ENCODE measurements around the gene SAPCD1. TPM values are rescaled to one million over a fixed set of nuclear protein-coding genes. Genes with fewer than 3 reads are reported as not detected.

Gene SAPCD1
- 1.7 TPM in 1 of 2 replicates, not detected in the other for total RNA-seq (2014; rRNA removed; shearing (Covaris generic))

DNA sequence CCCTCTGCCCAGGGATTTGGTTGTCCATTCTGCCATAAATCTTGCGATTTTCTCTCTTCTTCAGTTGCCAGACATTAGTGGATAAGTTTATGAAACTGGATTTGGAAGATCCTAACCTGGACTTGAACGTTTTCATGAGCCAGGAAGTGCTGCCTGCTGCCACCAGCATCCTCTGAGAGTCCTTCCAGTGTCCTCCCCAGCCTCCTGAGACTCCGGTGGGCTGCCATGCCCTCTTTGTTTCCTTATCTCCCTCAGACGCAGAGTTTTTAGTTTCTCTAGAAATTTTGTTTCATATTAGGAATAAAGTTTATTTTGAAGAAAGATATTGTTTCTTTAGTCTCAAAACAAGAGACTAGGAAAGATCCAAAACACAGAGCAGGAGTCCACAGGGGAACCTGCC is at the start of gene SAPCD1:
Gene SAPCD1, plus strand, starts transcription at position 301 of the 400 bp plus-strand sequence. CDS start 399 bp downstream, outside the sequence.
- DNase-seq (ENCODE audit: low read depth) = no peak

DNA sequence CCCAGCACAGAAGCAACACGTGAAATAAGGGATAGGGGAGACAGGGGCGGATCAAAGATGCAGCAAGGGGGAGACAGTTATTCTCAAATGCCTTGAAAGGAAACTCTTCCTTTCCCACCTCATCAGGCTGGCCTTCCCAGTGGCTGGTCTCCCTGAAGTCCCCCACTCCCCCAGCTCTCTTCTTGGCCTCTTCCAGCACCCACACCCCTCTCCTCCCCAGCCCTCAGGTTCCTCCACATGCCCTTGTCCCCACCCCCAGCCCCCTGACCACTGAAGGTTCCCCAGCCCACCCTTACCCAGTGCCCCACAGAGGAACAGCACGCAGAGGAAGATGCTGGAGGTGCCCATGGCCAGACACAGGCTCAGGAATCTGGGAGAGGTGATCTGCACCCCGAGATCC is 49.0 kb upstream of the SAPCD1 start:
- DNase-seq (ENCODE audit: low read depth) = no peak

DNA sequence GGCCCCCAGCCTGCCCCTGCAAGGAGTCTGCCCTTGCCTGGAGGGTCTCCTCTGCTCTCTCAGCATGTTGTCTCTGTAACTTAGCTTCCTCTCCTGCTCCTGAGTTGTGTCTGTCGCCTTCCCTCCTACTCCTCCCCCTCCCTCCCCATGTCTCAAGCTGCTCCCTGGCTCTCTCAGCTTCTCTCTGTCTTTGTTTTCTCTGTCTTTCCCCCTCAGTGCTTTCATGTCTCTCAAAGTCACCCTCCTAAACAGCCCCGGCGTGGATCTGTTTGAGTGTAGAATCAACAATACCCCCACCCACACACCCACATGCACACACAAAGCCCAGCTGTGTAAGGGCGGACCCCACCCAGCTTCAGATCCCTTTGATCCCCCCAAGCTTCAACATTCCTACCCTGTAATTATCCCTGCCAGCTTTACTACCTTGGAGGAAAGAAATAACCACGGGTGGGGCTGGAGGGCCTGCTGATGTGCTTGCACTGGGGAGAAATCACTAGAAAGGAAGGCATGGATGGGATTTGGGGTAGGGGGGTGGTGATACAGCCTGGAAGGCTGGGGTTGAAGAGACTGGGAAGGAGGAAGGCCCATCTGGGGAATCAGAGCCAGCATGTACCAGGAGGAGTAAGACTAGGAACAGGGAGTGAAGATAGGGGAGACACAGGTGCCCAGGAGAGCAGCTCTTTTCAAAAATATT is 48.3 kb upstream of the SAPCD1 start:
- no peak for DNase-seq (ENCODE audit: low read depth)

DNA sequence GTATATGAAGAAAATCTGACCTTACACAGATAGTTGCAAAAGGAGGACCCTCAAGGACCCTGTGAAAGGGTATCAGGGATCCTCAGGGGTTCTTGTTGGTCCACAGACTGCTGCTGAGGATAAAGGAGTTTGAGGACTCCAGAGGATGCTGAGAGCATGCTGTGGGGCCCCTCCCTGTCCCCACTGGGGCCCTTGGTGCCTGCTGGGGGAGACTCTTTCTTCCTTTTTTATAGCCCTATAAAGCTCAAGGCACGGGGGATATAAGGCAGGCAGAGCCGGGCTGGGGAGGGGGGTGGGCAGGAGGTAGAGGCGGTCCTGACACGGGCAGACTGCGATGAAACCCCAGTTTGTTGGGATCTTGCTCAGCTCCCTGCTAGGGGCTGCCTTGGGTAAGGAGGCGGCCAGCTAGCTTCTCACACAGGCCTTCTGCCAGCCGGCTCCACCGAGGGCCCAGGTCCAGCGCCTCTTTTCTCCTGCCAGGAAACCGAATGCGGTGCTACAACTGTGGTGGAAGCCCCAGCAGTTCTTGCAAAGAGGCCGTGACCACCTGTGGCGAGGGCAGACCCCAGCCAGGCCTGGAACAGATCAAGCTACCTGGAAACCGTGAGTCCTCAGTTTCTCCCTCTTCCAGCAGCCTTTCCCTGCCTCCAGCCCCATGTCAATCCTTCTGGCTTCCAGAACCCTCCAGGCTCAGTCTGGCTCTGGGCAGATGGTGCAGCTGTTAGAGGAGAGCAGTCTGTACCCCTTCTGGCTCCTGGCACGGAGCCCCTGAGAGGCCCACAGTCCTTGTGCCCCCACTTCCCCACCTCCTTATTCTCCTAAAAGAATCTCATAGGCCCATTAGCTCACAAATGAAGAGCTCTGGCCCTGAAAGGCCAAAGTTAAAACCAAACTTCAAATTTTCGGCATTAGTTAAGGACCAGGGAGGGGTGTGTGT is 47.2 kb upstream of the SAPCD1 start, which contains the start of gene LY6G6D:
Gene LY6G6D, plus strand, starts transcription at position 327 of the 937 bp plus-strand sequence. Its CDS starts 8 bp downstream, at position 335.
- DNase-seq (ENCODE audit: low read depth) = no peak

DNA sequence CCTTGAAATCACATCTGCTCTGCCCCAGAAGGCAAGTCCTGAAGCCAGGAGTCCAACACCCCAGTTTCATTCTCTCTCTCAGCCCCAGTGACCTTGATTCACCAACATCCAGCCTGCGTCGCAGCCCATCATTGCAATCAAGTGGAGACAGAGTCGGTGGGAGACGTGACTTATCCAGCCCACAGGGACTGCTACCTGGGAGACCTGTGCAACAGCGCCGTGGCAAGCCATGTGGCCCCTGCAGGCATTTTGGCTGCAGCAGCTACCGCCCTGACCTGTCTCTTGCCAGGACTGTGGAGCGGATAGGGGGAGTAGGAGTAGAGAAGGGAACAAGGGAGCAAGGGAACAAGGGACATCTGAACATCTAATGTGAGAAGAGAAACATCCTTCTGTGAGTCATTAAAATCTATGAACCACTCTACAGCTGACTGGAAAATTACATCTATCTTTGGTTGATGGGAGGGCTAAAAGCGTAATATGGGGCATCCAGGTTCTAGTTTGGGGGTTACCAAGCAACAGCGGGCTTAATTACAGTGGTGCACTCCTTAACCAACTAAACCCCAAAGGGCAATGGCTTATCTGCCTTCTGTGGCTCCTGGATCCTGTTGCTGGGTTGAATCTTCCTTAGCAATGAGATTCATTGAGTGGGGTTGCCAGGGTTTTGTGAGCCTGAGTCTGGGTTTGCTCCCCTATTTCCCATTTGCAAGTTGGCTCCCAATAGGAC is 44.8 kb upstream of the SAPCD1 start:
- no peak for DNase-seq (ENCODE audit: low read depth)

DNA sequence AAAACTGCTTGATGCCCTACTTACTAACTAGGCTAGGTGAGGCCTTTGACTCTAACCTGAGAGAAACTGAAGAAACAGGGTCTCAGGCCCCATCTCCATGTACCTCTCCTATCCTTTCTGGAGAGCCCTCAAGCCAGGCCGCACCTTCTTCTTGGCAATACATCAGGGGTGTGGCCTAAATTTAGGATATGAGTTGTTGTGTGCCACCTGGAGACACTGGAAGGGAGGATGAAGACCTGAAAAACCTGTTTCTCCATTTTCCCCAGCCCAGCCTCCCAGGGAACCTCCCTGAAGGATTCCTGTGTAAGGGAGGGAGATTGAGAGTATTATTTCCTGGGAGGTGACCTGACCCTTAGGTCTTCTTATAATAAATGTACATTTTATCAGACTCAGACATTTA is 44.2 kb upstream of the SAPCD1 start:
- DNase-seq (ENCODE audit: low read depth) = no peak

DNA sequence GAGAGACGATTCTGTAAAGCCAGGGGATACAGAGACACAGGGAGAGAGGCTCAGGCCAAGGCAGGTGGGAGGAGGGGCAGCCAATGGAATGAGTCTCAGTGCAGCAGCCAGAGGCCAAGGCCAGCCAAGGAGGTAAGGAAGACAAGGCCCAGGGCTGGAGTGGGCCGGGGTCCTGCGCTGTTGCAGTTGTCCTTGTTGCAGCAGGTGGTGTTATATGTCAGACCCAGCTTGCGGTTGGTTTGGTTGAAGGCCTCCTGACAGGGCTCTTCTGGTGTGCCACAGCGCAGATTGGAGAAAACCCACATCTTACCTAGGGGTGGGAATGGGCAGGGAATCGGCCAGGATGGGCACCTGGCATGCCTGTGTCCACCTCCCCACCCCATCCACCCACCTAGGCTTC is 43.5 kb upstream of the SAPCD1 start:
- DNase-seq (ENCODE audit: low read depth) = no peak

DNA sequence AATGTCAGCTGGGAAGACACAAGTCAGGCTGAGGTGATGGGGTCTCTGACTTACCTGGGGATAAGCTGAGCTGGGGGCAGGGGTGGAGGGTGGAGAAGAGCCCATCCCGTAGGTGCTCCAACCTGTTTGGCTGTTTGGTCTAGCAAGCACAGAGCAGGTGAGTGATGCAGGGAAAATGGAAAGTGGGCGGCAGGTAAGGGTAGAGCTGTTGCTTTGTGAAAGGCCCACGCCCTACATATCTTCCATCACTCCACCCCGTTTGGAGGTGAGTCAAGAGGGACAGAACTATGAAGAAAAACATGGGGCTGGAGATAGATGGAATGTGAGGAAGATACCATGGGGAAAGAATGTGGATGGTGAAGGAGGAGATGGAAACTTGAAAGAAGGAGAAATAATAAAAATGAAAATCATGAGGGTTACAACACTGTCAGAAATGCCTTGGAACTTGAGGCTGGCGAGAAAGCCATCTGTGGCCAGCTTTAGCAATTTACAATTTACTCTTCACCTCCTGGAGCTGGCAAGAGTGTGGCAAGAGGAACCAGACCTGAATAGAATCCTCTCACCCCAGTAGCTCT is 42.2 kb upstream of the SAPCD1 start:
- no peak for DNase-seq (ENCODE audit: low read depth)

DNA sequence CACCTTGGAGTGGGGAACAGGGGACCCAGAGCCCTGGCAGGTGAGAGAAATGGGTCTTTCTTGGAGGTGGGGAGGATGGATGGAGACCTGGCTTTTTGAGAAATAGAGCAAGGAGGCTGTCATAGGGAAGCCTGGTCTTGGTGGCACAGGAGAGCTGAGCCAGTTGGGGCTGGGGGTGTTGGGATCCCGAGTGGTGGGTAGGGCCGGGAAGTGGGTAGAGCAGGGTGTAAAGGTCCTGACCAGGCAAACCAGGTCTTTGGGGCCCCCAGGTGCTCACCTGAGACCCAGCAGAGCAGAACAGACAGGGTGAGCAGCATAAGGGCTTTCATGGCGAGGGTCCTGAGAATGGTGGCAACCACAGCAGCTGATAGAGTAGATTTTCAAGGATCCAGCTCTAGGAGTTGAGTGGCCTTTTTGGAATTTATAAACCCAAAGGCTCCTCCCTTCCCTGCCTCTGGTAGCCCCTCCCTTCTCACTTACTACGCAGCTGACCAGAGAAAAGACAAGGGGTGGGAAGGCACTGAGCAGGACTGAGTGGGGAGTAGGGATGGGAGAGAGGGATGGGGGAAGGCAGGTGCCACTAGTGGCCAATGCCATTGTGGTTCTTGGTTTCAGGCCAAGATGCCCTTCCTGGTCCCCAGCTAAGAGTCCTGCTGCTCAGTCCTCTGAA is 41.0 kb upstream of the SAPCD1 start, which contains the start of gene LY6G6C:
Gene LY6G6C, minus strand, starts transcription at position 396 of the 670 bp plus-strand sequence. Its CDS starts 67 bp downstream, at position 329.
- DNase-seq (ENCODE audit: low read depth) = no peak

DNA sequence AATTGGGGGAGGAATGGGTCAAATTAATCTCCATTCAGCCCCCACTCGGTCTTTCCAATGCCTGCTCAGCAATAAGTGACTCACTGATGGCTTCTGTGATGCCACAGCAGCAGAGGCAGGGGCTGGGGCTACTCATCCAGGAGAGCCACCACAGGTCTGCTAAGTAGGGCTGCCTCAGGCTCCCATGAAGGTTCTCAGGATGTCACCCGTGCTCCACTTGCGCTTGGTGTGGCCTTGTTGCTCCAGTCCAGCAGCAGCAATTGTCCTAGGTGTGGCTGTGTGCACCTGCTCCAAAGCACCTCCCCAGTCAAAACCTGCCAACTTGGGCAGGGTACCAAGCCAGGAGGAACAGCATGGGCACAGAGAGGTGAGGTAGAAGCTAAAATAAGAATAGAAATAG is 40.3 kb upstream of the SAPCD1 start:
- no peak for DNase-seq (ENCODE audit: low read depth)

DNA sequence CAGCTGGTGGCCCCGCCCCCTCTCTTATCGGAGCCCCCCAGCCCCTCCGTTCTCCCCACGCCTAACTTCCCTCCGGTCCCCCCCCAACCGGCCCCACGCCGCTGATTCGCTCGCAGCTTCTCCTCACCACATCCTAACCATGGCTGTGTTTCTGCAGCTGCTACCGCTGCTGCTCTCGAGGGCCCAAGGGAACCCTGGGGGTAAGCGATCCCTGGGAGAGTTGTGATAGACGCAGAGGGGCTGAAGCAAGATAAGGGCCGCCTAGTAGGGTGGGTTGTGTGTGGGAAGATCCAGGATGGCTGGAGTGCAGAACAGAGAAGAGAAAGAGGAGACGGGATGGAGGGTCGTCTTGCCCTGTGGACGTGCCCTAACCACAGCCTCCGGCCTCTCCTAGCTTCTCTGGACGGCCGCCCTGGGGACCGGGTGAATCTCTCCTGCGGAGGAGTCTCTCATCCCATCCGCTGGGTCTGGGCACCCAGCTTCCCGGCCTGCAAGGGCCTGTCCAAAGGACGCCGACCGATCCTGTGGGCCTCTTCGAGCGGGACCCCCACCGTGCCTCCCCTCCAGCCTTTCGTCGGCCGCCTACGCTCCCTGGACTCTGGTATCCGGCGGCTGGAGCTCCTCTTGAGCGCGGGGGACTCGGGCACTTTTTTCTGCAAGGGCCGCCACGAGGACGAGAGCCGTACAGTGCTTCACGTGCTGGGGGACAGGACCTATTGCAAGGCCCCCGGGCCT is 39.0 kb upstream of the SAPCD1 start, which contains the start of gene MPIG6B:
Gene MPIG6B, plus strand, starts transcription at position 129 of the 735 bp plus-strand sequence. Its CDS starts 11 bp downstream, at position 140.
- DNase-seq (ENCODE audit: low read depth) = no peak

DNA sequence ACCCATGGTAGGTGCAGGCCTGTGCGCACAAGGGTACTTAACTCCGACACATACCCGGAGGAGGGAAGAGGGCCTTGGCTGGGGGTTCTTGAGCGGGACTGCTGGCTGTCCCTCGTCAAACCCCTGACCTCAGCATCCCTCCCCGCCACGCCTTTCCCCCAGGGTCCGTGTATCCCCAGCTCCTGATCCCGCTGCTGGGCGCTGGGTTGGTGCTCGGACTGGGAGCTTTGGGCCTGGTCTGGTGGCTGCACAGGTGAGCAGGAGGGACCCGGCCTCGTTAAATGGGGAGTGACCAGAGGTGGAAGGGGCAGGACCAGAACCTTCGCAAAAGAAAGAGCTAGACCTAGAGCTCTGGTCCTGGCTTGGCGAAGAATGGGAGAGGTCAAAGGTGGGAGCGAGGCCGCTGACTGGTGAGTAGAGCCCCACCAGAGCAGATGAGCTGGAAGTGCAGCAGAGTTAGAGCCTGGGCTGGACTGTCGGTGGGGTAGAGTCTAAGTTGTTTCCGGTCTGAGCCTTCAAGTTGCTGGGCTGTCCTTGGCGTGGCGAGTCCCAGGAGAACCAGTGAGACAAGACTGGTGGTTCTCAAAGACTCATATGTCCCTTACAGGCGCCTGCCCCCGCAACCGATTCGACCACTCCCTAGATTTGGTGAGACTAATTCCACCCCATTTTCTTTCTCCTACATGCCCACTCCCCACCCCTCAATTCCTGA is 38.3 kb upstream of the SAPCD1 start:
- no peak for DNase-seq (ENCODE audit: low read depth)

DNA sequence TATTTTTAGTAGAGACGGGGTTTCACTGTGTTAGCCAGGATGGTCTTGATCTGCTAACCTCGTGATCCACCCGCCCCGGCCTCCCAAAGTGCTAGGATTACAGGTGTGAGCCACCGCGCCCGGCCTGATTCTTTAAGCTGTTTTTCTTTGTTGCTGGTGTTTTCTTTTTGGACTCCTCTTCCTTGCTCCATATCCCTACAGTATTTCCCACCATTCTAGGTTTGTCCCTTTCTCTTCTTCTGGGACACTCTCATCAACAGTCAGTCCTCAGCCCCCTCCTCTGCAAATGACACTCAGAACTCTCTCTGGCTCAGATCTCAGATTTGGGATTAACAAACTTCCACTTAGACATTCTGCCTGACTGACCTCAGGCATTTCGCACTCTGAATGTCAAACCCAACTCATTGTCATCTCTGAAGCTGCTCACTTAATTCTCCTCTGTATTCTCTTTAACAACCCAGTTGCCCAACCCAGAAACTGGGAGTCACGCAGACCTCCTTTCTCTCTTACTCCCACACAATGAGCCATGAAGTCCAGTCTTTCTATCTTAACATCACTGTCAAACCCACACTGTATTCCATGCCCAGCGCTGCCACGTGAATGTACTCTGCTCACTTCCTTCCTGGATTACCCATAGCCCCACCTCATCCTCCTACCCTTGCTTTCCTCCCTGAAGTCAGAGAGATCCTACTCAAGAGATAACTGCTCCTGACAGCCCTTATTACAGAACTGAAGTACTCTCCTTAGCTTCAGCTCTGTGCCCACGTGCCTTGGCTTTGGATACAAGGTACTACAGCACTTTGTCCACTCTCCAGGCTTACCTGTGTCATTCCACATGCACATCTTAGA is 36.7 kb upstream of the SAPCD1 start:
- no peak for DNase-seq (ENCODE audit: low read depth)

DNA sequence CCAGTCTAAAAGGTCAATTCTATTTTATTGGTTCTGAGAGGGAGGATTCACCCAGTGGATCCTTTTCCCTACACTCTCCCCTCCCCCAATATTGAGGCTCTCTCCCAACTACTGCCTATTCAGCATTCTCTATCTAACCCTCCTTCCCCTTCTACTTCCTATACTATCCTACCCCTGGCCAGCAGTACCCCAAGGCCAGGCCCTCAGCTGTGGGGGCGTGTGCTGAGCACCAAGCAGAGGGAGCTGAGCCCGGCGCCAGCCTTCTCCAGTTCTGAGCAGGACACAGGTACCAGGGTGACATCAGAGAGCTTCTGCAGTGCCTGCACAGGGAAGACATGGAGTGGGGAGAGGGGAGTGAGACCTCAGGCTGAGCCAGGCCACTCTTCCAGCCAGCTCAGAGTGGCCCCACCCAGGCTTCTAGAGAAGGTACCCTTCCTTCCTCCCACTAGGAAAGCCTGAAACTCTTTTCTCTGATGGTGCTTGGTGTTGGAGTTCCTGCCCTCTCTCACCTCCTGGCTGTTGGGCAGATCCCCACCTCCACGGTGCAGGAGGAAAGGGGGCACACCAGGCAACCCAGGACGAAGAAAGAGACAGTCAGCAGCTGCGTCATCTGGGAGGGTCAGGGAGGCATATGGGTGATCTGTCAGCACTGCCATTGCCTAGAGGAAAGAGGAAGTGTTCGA is 35.3 kb upstream of the SAPCD1 start:
- DNase-seq (ENCODE audit: low read depth) = no peak

DNA sequence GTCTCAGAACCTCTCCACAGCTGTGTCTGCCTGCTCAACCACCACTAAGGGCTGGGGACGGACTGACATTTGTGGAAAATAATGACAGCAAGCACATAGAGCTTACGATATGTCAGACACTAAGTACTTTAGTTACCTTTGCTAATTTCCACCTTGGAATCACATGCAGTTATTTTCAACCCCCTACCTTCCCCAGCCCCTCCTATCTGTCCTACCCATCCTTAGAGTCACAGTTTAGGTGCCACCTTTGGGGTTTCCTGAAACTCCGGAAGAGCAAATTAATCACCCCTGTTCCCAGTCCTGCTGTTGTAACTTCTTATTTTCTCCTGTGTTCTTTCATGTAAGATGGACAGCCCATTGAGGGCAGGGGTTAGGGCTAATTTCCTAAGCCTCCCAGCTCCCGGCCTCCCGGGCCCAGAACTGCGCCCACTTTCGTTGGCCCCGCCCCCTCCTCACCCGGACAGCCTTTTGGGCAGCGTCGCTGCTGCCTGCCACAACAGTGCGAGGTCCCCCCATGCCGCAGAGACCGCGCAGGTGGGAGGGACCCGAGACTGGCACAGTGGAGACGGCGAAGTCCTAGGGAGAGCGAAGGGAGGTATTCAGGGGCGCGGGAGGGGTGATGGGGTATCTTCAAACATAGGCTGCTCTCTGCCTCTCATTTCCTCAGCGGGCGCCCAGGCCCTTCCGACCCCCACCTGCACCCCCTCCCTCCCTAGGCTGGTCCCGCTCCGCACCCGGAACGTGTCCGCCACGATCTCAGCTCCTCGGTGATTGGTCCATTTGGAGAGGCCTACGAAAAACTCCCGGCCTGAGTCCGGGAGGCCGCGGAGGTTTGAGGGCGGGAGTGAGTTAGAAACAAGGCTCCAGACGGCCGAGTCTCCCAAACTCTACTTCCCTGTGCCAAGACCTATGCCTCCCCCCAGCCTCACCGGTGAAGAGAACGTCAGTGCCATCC is 34.5 kb upstream of the SAPCD1 start:
- DNase-seq (ENCODE audit: low read depth) = no peak

DNA sequence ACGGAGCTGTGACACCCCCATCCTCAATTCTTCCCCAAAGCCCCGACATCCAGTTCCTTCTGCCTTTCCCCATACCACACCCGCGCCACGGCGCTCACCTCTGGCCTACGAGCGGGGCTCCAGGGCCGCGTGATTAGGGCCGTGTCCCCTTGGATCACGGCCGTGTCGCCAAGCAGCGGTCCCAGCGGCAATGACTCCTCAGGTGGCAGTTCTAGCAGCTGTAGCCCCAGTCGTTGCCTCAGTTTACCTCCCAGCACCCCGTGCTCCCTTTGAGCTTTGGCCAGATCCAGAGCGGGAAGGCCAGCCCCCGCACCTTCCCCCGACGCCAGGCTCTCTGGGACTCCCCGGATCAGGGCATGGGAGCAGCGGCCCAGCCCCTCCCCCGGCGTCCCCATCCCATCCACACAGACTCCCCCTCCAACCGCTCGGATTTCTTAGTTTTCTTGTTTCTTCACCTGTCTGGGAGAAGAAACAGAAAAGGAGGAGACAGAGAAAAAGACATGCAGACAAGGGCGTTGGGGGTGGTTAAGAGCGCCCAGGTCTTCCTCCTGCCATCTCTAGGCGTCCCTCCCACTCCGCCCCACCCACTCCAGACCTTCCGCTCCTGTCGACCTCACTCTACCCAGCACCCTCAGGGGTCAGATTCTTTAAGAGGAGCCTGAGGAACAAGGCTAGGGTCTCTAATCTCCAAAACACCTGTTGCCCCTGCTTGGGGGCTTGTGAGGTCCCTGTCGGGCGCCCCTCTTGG is 33.5 kb upstream of the SAPCD1 start, which contains the start of gene DDAH2:
Gene DDAH2, minus strand, starts transcription at position 533 of the 748 bp plus-strand sequence. Its CDS starts 138 bp downstream, at position 395.
- DNase-seq (ENCODE audit: low read depth) = no peak
